MCF 10A (cell line): ENCODE results near the gene CACNG8. TPM values are rescaled to one million over a fixed set of nuclear protein-coding genes. Genes with fewer than 3 reads are reported as not detected.
A peak's percentile ranks its signal among the peaks of the same experiment; 100 is the strongest.

ENCODE experiments used
- BruUV-seq: library from RNA; stranded (reverse); fragments of 400-500 nt; replicated peaks from 2 replicates; lab custom pipeline; 2021; lab: Mats Ljungman, UMichigan
- CTCF ChIA-PET: fragments of 300-600 bp; sonication (Branson Sonifier 250); formaldehyde crosslinking; extraction: SDS; loops from one replicate; lab custom pipeline; 2021; ENCODE audit warnings: antibody characterized with exemption, inconsistent platforms; lab: Yijun Ruan, JAX
- POLR2A ChIA-PET: fragments of 300-600, 350-650 bp; sonication (Branson Sonifier 250); formaldehyde crosslinking; extraction: SDS; loops from one replicate; lab custom pipeline; 2020; ENCODE audit warnings: antibody characterized with exemption, inconsistent platforms; lab: Yijun Ruan, JAX
- DNase-seq: peaks from one replicate; pipeline ENCODE4 v3.0.0-alpha.2; 2018; ENCODE audit not compliant: unreplicated experiment
- H3K27ac Mint-ChIP-seq: one replicate; pipeline ENCODE4 v1.8.0; 2022; ENCODE audit warnings: mild to moderate bottlenecking, low read depth, mixed read lengths; ENCODE audit not compliant: unreplicated experiment
- H3K27me3 Mint-ChIP-seq: one replicate; pipeline ENCODE4 v1.8.0; 2022; ENCODE audit warnings: mixed read lengths; ENCODE audit not compliant: insufficient read depth, unreplicated experiment
- H3K36me3 Mint-ChIP-seq: one replicate; pipeline ENCODE4 v1.8.0; 2022; ENCODE audit warnings: mild to moderate bottlenecking, moderate library complexity, mixed read lengths; ENCODE audit not compliant: insufficient read depth, unreplicated experiment
- H3K4me1 Mint-ChIP-seq: one replicate; pipeline ENCODE4 v1.8.0; 2022; ENCODE audit warnings: mixed read lengths; ENCODE audit not compliant: insufficient read depth, unreplicated experiment
- H3K4me3 Mint-ChIP-seq: one replicate; pipeline ENCODE4 v1.8.0; 2022; ENCODE audit warnings: mild to moderate bottlenecking, moderate library complexity, mixed read lengths; ENCODE audit not compliant: unreplicated experiment
- H3K9me3 Mint-ChIP-seq: one replicate; pipeline ENCODE4 v1.8.0; 2022; ENCODE audit warnings: mixed read lengths; ENCODE audit not compliant: unreplicated experiment
- intact Hi-C: fragments of 100-400 bp; cut with micrococcal nuclease; formaldehyde crosslinking; loops from 2 replicates; pipeline ENCODE4 v1.14.1; 2022
- total RNA-seq: library from RNA; stranded (reverse); gene quantifications from 2 replicates; pipeline ENCODE4 v1.2.3, GENCODE V29; 2022
- TF ChIP-seq, protein P1 (sequence below): fragments of 200-600 bp; IDR thresholded peaks from one replicate; pipeline ENCODE4 v1.8.0; 2022; ENCODE audit warnings: antibody characterized with exemption, mild to moderate bottlenecking; ENCODE audit not compliant: unreplicated experiment

Gene CACNG8
- total RNA-seq, 1 experiment from 2014 or later: 0.16 TPM

DNA sequence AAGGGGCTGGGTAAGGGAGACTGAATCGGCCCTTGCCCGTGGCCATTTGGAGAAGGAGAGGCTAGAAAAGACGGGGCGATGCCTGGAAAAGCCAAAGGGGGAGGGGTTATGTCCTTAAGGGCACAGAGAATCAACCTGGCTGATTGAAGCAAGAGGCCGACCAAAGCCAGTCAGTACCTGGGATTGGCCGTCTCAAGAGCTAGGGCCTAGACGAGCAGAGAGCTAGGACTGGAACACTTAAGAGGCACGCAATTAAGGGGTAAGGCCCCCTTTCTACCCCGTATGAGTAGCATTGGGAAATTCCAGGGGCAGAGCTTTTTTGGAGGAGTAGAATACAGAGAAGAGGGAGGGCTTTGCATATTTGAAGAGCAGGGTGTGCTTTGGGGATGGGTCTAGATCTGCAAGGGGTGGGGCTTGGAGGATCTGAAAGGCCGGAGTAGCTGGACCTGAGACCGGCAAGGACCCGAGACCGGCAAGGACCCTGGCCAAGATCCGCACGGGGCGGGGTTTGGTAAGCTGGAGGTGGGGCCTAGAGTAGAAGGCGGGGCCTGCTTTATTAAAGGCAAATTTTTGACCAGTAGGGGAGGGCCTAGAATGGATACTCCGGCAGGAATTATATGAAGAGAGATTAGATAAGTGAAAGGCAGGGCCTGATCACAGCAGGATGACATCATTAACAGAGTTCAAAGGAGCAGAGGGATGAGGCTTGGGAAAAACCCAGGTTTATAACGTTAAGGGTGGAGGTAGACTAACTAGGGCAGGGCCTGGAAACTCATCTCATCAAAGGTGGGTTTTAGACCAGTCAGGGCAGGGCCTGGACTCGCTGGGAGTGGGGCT is 18.0 kb downstream of the CACNG8 start:
- Mint-ChIP-seq H3K36me3 (no peaks in the 10 kb centered on the region), H3K4me3 (peak overlapping the region; percentile 86), H3K27ac (no peak overlapping the region), H3K9me3 (peaks cover 10% of the 10 kb centered on the region), H3K27me3 (peaks cover 16% of the 10 kb centered on the region), H3K4me1 (peaks cover 24% of the 10 kb centered on the region)
- BruUV-seq: no TSS peak
- TF ChIP-seq, protein P1, sequence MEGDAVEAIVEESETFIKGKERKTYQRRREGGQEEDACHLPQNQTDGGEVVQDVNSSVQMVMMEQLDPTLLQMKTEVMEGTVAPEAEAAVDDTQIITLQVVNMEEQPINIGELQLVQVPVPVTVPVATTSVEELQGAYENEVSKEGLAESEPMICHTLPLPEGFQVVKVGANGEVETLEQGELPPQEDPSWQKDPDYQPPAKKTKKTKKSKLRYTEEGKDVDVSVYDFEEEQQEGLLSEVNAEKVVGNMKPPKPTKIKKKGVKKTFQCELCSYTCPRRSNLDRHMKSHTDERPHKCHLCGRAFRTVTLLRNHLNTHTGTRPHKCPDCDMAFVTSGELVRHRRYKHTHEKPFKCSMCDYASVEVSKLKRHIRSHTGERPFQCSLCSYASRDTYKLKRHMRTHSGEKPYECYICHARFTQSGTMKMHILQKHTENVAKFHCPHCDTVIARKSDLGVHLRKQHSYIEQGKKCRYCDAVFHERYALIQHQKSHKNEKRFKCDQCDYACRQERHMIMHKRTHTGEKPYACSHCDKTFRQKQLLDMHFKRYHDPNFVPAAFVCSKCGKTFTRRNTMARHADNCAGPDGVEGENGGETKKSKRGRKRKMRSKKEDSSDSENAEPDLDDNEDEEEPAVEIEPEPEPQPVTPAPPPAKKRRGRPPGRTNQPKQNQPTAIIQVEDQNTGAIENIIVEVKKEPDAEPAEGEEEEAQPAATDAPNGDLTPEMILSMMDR: no peak
- ChIA-PET POLR2A (interaction anchor here (0.8 kb wide), 1 partner anchor 13 kb away, joined by 4 read pairs; no protein-coding TSS in a partner anchor), CTCF (interaction anchor here (0.5 kb wide), 1 partner anchor 180 kb away, joined by 4 read pairs; no protein-coding TSS in a partner anchor)
- peak; percentile 79 for DNase-seq
- intact Hi-C loops: no loop called here

DNA sequence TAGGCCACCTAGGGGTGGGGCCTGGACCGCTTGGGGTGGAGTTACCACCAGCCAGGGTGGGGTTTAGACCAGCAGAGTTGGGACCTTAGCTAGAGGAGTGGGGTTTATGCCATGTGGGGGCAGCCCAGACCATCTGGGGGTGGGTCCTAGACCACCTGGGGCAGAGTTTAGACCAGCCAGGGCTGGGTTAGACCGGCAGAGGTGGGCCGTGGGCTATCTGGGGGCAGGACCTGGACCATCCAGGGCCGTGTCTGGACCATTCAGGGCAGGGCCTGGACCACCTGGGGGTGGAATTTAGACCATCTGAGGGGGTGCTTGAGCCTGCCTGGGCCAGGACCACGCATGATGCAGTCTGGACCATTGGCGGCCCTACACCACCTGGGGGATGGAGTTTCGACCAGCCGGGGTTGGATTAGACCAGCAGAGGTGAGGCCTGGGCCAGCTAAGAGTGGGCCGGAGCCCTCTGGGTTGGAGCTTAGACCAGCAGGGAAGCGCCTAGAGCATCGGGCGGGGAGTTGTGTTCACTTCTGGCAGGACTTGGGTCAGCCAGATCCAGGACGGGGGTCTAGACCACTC is 18.7 kb downstream of the CACNG8 start:
- TF ChIP-seq, protein P1: no peak
- peaks cover 16% of the 10 kb centered on the region for H3K27me3 Mint-ChIP-seq
- H3K36me3 Mint-ChIP-seq: no peaks in the 10 kb centered on the region
- ChIA-PET CTCF (no interaction called here), POLR2A (no interaction called here)
- no TSS peak for BruUV-seq
- no peak overlapping the region for H3K4me3 Mint-ChIP-seq
- intact Hi-C loops: no loop called here
- DNase-seq: no peak
- H3K4me1 Mint-ChIP-seq: peaks cover 24% of the 10 kb centered on the region
- H3K27ac Mint-ChIP-seq: no peak overlapping the region
- peaks cover 10% of the 10 kb centered on the region for H3K9me3 Mint-ChIP-seq

DNA sequence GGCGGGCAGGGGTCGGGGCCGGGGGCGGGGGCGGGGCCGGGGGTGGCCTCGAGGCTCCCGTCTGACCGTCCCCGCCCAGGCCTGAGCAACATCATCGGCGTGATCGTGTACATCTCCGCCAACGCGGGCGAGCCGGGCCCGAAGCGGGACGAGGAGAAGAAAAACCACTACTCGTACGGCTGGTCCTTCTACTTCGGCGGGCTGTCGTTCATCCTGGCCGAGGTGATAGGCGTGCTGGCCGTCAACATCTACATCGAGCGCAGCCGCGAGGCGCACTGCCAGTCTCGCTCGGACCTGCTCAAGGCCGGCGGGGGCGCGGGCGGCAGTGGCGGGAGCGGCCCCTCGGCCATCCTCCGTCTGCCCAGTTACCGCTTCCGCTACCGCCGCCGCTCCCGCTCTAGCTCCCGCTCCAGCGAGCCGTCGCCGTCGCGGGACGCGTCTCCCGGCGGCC is 19.3 kb downstream of the CACNG8 start:
- peaks cover 10% of the 10 kb centered on the region for H3K9me3 Mint-ChIP-seq
- intact Hi-C loops: no loop called here
- H3K4me3 Mint-ChIP-seq: no peak overlapping the region
- H3K27me3 Mint-ChIP-seq: peaks cover 16% of the 10 kb centered on the region
- no peak for DNase-seq
- H3K36me3 Mint-ChIP-seq: no peaks in the 10 kb centered on the region
- ChIA-PET CTCF (no interaction called here), POLR2A (no interaction called here)
- TF ChIP-seq, protein P1: no peak
- no TSS peak for BruUV-seq
- H3K27ac Mint-ChIP-seq: no peak overlapping the region
- peaks cover 24% of the 10 kb centered on the region for H3K4me1 Mint-ChIP-seq

DNA sequence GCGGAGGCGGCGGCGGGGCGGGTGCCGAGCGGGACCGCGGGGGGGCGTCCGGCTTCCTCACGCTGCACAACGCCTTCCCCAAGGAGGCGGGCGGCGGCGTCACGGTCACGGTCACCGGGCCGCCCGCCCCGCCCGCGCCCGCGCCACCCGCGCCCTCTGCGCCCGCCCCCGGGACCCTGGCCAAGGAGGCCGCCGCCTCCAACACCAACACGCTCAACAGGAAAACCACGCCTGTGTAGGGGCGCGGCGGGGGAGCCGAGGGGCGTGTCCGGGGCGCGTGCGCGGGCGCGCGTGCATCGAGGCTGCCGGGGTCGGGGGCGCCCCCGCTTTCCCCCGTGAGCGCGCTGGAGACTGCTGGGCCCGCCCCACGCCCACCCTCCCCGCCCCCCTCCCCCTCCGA is 19.9 kb downstream of the CACNG8 start:
- CTCF ChIA-PET: no interaction called here

More for the DNA sequence above, 19.9 kb downstream of the CACNG8 start:
- Mint-ChIP-seq H3K4me1 (peaks cover 20% of the 10 kb centered on the region), H3K27ac (no peak overlapping the region), H3K27me3 (peaks cover 16% of the 10 kb centered on the region), H3K36me3 (no peaks in the 10 kb centered on the region), H3K9me3 (peaks cover 10% of the 10 kb centered on the region), H3K4me3 (no peak overlapping the region)
- TF ChIP-seq, protein P1: no peak
- POLR2A ChIA-PET: no interaction called here
- no peak for DNase-seq
- no TSS peak for BruUV-seq
- intact Hi-C loops: no loop called here
